Upper lobe of right lung (tissue), 1 donor: ENCODE measurements around the gene BLCAP. TPM values are rescaled to one million over a fixed set of nuclear protein-coding genes. Genes with fewer than 3 reads are reported as not detected.
A peak's percentile ranks its signal among the peaks of the same experiment; 100 is the strongest.
"Not testable (repeated sequence)": the region's sequence is repeated elsewhere in the genome, so short reads cannot be mapped to it uniquely, and the experiment has no call there.

Experiments
- ATAC-seq: fragments of 200-7000 bp; cut with Tn5 transposase; one replicate; pipeline ENCODE4 v1.9.1; 2020; ENCODE audit warnings: mild to moderate bottlenecking, moderate library complexity
- DNase-seq: peaks from one replicate; pipeline ENCODE4 v3.0.0-alpha.2; 2020
- H3K27ac ChIP-seq: fragments of 200-600 bp; one replicate; pipeline ENCODE4 v1.8.0; 2022
- H3K27me3 ChIP-seq: fragments of 200-600 bp; one replicate; pipeline ENCODE4 v1.8.0; 2022; ENCODE audit warnings: mild to moderate bottlenecking
- H3K36me3 ChIP-seq: fragments of 200-600 bp; one replicate; pipeline ENCODE4 v1.8.0; 2022
- H3K4me1 ChIP-seq: fragments of 200-600 bp; one replicate; pipeline ENCODE4 v1.8.0; 2022
- H3K4me3 ChIP-seq: fragments of 200-600 bp; one replicate; pipeline ENCODE4 v1.8.0; 2022; ENCODE audit warnings: mild to moderate bottlenecking
- H3K9me3 ChIP-seq: fragments of 200-600 bp; one replicate; pipeline ENCODE4 v1.8.0; 2022
- CTCF ChIP-seq: fragments of 200-600 bp; IDR thresholded peaks from one replicate; pipeline ENCODE4 v1.8.0; 2022; ENCODE audit warnings: antibody characterized with exemption
- intact Hi-C: fragments of 100-400 bp; cut with DNase I; formaldehyde crosslinking; loops from one replicate; pipeline ENCODE4 v1.11.0; 2022
- long read RNA-seq: library from polyadenylated mRNA; unstranded; transcript quantifications from one replicate; pipeline ENCODE4 v2.0.0, GENCODE V29; 2021
- total RNA-seq: library from RNA; stranded (reverse); fragmentation: NEBNext Ultra II Directional; extraction: Animal tissue kit (Norgen Biotek cat#: 25700); gene quantifications from one replicate; pipeline ENCODE4 v1.2.1, GENCODE V29; 2021
- donor health status: DM: no; HTN: yes; CAD: no; lungs with severe emphysema.

BLCAP gene
- total RNA-seq, result 74.8 TPM
- long read RNA-seq, transcript BLCAP-215 (2 exons, 2,017 nt), result major isoform, 123 of 141 reads
- long read RNA-seq, partial matches to known transcripts, result 0 of 141 reads
- long read RNA-seq, other reads (novel, unspliced or antisense), result 15 of 141 reads

GRCh38 chr20:37527638-37528445 lies at the start of gene BLCAP:
TSS of gene BLCAP (minus strand) at chr20:37527876. CDS start at chr20:37519174, 8,702 bp downstream.
- DNase-seq, result peak; percentile 95
- ATAC-seq, result peak; percentile 93
- intact Hi-C loops, result loop anchor here (5.0 kb wide), 1 partner anchor 261 kb away; no protein-coding TSS in a partner anchor
- Histone ChIP-seq H3K27ac (peak within 1 kb of the TSS; percentile 100), H3K36me3 (no peaks in the 10 kb centered on the region), H3K4me1 (peaks cover 27% of the 10 kb centered on the region), H3K27me3 (no peaks in the 10 kb centered on the region), H3K4me3 (peak within 1 kb of the TSS; percentile 90), H3K9me3 (no peaks in the 10 kb centered on the region)
- TF ChIP-seq CTCF, result no peak

- H3K27ac ChIP-seq, H3K9me3 ChIP-seq, intact Hi-C loops, H3K36me3 ChIP-seq, ATAC-seq, DNase-seq, H3K4me3 ChIP-seq, H3K4me1 ChIP-seq: not testable (repeated sequence)
- peaks cover 13% of the 10 kb centered on the region for H3K27me3 ChIP-seq
These were observed 49.8 kb upstream of the BLCAP start for GRCh38 chr20:37577436-37577835.

GRCh38 chr20:37576911-37577310 lies 49.2 kb upstream of the BLCAP start:
- Histone ChIP-seq H3K27me3 (peaks cover 13% of the 10 kb centered on the region), H3K36me3 (no peaks in the 10 kb centered on the region), H3K9me3 (no peaks in the 10 kb centered on the region), H3K4me3 (no peak overlapping the region), H3K4me1 (no peaks in the 10 kb centered on the region), H3K27ac (no peak overlapping the region)
- no peak for TF ChIP-seq CTCF
- DNase-seq, result no peak
- intact Hi-C loops, result no loop called here
- no peak for ATAC-seq

- Histone ChIP-seq H3K27me3 (peaks cover 13% of the 10 kb centered on the region), H3K36me3 (no peaks in the 10 kb centered on the region), H3K27ac (no peak overlapping the region), H3K4me3 (no peak overlapping the region), H3K9me3 (no peaks in the 10 kb centered on the region), H3K4me1 (no peaks in the 10 kb centered on the region)
- DNase-seq (no peak), ATAC-seq (peak; percentile 26)
- intact Hi-C loops, result no loop called here
- no peak for TF ChIP-seq CTCF
These were observed 48.2 kb upstream of the BLCAP start for GRCh38 chr20:37575884-37576283.

GRCh38 chr20:37574199-37574890 lies 46.7 kb upstream of the BLCAP start:
- Histone ChIP-seq H3K9me3 (no peaks in the 10 kb centered on the region), H3K27me3 (peaks cover 16% of the 10 kb centered on the region), H3K36me3 (no peaks in the 10 kb centered on the region), H3K4me1 (no peaks in the 10 kb centered on the region), H3K4me3 (no peak overlapping the region), H3K27ac (no peak overlapping the region)
- intact Hi-C loops, result no loop called here
- no peak for TF ChIP-seq CTCF
- ATAC-seq (peak; percentile 7), DNase-seq (no peak)
